HG02610 (cell line): ENCODE results near the gene RNF10.
"Not testable (repeated sequence)": the region's sequence is repeated elsewhere in the genome, so short reads cannot be mapped to it uniquely, and the experiment has no call there.

Source experiments
- ATAC-seq: cut with Tn5 transposase; IDR thresholded peaks from one replicate; pipeline ENCODE4 v1.9.1; 2021; ENCODE audit warnings: mild to moderate bottlenecking, moderate library complexity; ENCODE audit not compliant: unreplicated experiment

Gene RNF10

GRCh38 chr12:120528861-120529525, 5.2 kb upstream of the RNF10 start, which contains the start of gene COQ5:
TSS of gene COQ5 (minus strand) at chr12:120529158. CDS start at chr12:120529141, 17 bp downstream.
- ATAC-seq, result peak; percentile 75

- ATAC-seq, result no peak
Observed at GRCh38 chr12:120529641-120530417, 4.3 kb upstream of the RNF10 start.

GRCh38 chr12:120530418-120530761, 3.8 kb upstream of the RNF10 start:
- ATAC-seq, result not testable (repeated sequence)

GRCh38 chr12:120532701-120533238, 1.4 kb upstream of the RNF10 start:
- ATAC-seq, result no peak

- ATAC-seq, result peak; percentile 34
Observed at GRCh38 chr12:120534703-120535655, 823 bp downstream of the RNF10 start.

GRCh38 chr12:120536064-120536791, 2.1 kb downstream of the RNF10 start:
- no peak for ATAC-seq

GRCh38 chr12:120537856-120538220, 3.7 kb downstream of the RNF10 start:
- ATAC-seq, result no peak

GRCh38 chr12:120538281-120539156, 4.4 kb downstream of the RNF10 start:
- ATAC-seq, result no peak

- no peak for ATAC-seq
Observed at GRCh38 chr12:120539303-120539702, 5.1 kb downstream of the RNF10 start.

GRCh38 chr12:120540445-120540844, 6.3 kb downstream of the RNF10 start:
- ATAC-seq, result no peak

- ATAC-seq, result no peak
Observed at GRCh38 chr12:120542166-120542565, 8.0 kb downstream of the RNF10 start.

GRCh38 chr12:120544691-120545090, 10.5 kb downstream of the RNF10 start:
- ATAC-seq, result no peak

- ATAC-seq, result no peak
Observed at GRCh38 chr12:120546050-120546386, 11.9 kb downstream of the RNF10 start.

- no peak for ATAC-seq
Observed at GRCh38 chr12:120554678-120555077, 20.5 kb downstream of the RNF10 start.

- ATAC-seq, result no peak
Observed at GRCh38 chr12:120557589-120557988, 23.4 kb downstream of the RNF10 start.

GRCh38 chr12:120562906-120563305, 28.8 kb downstream of the RNF10 start:
- ATAC-seq, result no peak

GRCh38 chr12:120563495-120563894, 29.3 kb downstream of the RNF10 start:
- no peak for ATAC-seq

GRCh38 chr12:120571299-120571698, 37.1 kb downstream of the RNF10 start:
- ATAC-seq, result no peak

- no peak for ATAC-seq
Observed at GRCh38 chr12:120573560-120573959, 39.4 kb downstream of the RNF10 start.

- ATAC-seq, result no peak
Observed at GRCh38 chr12:120574106-120574505, 40.0 kb downstream of the RNF10 start.
